Type B pancreatic cell (in vitro differentiated cells): Measurements from ENCODE around the gene EPB41L2. TPM values are rescaled to one million over a fixed set of nuclear protein-coding genes. Genes with fewer than 3 reads are reported as not detected.
A peak's percentile ranks its signal among the peaks of the same experiment; 100 is the strongest.

Source experiments
- DNase-seq: peaks from one replicate; pipeline ENCODE4 v3.0.0; 2021; ENCODE audit warnings: mixed read lengths; ENCODE audit not compliant: unreplicated experiment; ENCODE audit errors: extremely low spot score
- H3K27ac Mint-ChIP-seq: 2 replicates; pipeline ENCODE4 v1.8.0; 2021; ENCODE audit warnings: mild to moderate bottlenecking, mixed read lengths
- H3K27me3 Mint-ChIP-seq: 2 replicates; pipeline ENCODE4 v1.8.0; 2021; ENCODE audit warnings: mixed read lengths
- H3K36me3 Mint-ChIP-seq: 2 replicates; pipeline ENCODE4 v1.8.0; 2021; ENCODE audit warnings: mixed read lengths
- H3K4me1 Mint-ChIP-seq: one replicate; pipeline ENCODE4 v1.8.0; 2021; ENCODE audit warnings: mixed read lengths; ENCODE audit not compliant: unreplicated experiment
- H3K4me3 Mint-ChIP-seq: 2 replicates; pipeline ENCODE4 v1.8.0; 2021; ENCODE audit warnings: mild to moderate bottlenecking, mixed read lengths
- H3K9me3 Mint-ChIP-seq: 2 replicates; pipeline ENCODE4 v1.8.0; 2021; ENCODE audit warnings: mixed read lengths
- CTCF ChIP-seq: fragments of 200-600 bp; sonication (generic); conservative IDR thresholded peaks from 2 replicates; pipeline ENCODE4 v1.5.0; 2021; ENCODE audit warnings: antibody characterized with exemption, mild to moderate bottlenecking
- total RNA-seq: library from RNA; stranded (reverse); gene quantifications from 2 replicates; pipeline ENCODE4 v1.2.1, GENCODE V29; 2021; ENCODE audit warnings: low replicate concordance

The EPB41L2 gene
- total RNA-seq, 1 donor from 2014 or later: 74.8 TPM

GRCh38 chr6:131002661-131002980 is 60.4 kb downstream of the EPB41L2 start:
- TF ChIP-seq CTCF: no peak
- Mint-ChIP-seq H3K4me1 (peaks cover 57% of the 10 kb centered on the region), H3K27ac (no peak overlapping the region), H3K9me3 (peaks cover 12% of the 10 kb centered on the region), H3K36me3 (peaks cover 11% of the 10 kb centered on the region), H3K27me3 (peaks cover 3% of the 10 kb centered on the region), H3K4me3 (no peak overlapping the region)
- DNase-seq: no peak

- DNase-seq: no peak
- Mint-ChIP-seq H3K27ac (no peak overlapping the region), H3K4me3 (no peak overlapping the region)
Measured at GRCh38 chr6:131001945-131002660, 60.9 kb downstream of the EPB41L2 start.

GRCh38 chr6:131001111-131001736 is 61.8 kb downstream of the EPB41L2 start:
- TF ChIP-seq CTCF: no peak
- Mint-ChIP-seq H3K27ac (no peak overlapping the region), H3K4me3 (peak overlapping the region; percentile 6), H3K36me3 (no peaks in the 10 kb centered on the region), H3K9me3 (no peaks in the 10 kb centered on the region), H3K27me3 (no peaks in the 10 kb centered on the region), H3K4me1 (peaks cover 65% of the 10 kb centered on the region)
- no peak for DNase-seq

More at GRCh38 chr6:131001945-131002660, 60.9 kb downstream of the EPB41L2 start:
- Mint-ChIP-seq H3K9me3 (peaks cover 6% of the 10 kb centered on the region), H3K4me1 (peaks cover 62% of the 10 kb centered on the region), H3K27me3 (peaks cover 3% of the 10 kb centered on the region), H3K36me3 (peaks cover 6% of the 10 kb centered on the region)
- TF ChIP-seq CTCF: no peak

- peaks cover 3% of the 10 kb centered on the region for H3K9me3 Mint-ChIP-seq
- peaks cover 70% of the 10 kb centered on the region for H3K4me1 Mint-ChIP-seq
- DNase-seq: no peak
- H3K27ac Mint-ChIP-seq: no peak overlapping the region
- no peaks in the 10 kb centered on the region for H3K36me3 Mint-ChIP-seq
- no peak for TF ChIP-seq CTCF
- H3K4me3 Mint-ChIP-seq: no peak overlapping the region
- H3K27me3 Mint-ChIP-seq: no peaks in the 10 kb centered on the region
Measured at GRCh38 chr6:131000544-131000943, 62.5 kb downstream of the EPB41L2 start.

GRCh38 chr6:130997061-130997753 is 65.8 kb downstream of the EPB41L2 start:
- no peaks in the 10 kb centered on the region for H3K36me3 Mint-ChIP-seq

More at GRCh38 chr6:130997061-130997753, 65.8 kb downstream of the EPB41L2 start:
- Mint-ChIP-seq H3K9me3 (peaks cover 5% of the 10 kb centered on the region), H3K4me3 (peak overlapping the region; percentile 38), H3K4me1 (peaks cover 46% of the 10 kb centered on the region), H3K27ac (peak overlapping the region; percentile 48), H3K27me3 (no peaks in the 10 kb centered on the region)
- TF ChIP-seq CTCF: no peak
- DNase-seq: no peak
